Nephron progenitor cell (in vitro differentiated cells): Measurements from ENCODE around the gene LRRC7.

ENCODE experiments used
- DNase-seq: peaks from one replicate; pipeline ENCODE4 v3.0.0; 2021
- H3K27ac Mint-ChIP-seq: 2 replicates; pipeline ENCODE4 v1.8.0; 2021; ENCODE audit warnings: mild to moderate bottlenecking, moderate library complexity, mixed read lengths
- H3K27me3 Mint-ChIP-seq: 2 replicates; pipeline ENCODE4 v1.8.0; 2021; ENCODE audit warnings: mild to moderate bottlenecking, low read depth, mixed read lengths; ENCODE audit not compliant: poor library complexity
- H3K36me3 Mint-ChIP-seq: 2 replicates; pipeline ENCODE4 v1.8.0; 2021; ENCODE audit warnings: low read depth, mixed read lengths
- H3K4me1 Mint-ChIP-seq: 2 replicates; pipeline ENCODE4 v1.8.0; 2021; ENCODE audit warnings: mixed read lengths
- H3K4me3 Mint-ChIP-seq: 2 replicates; pipeline ENCODE4 v1.8.0; 2021; ENCODE audit warnings: mild to moderate bottlenecking, moderate library complexity, mixed read lengths
- H3K9me3 Mint-ChIP-seq: 2 replicates; pipeline ENCODE4 v1.8.0; 2021; ENCODE audit warnings: mild to moderate bottlenecking, moderate library complexity, mixed read lengths
- TF ChIP-seq, protein P1 (sequence below): fragments of 200-600 bp; sonication (generic); IDR thresholded peaks from 2 replicates; pipeline ENCODE4 v1.5.0; 2021; ENCODE audit warnings: antibody characterized with exemption

LRRC7 gene

DNA sequence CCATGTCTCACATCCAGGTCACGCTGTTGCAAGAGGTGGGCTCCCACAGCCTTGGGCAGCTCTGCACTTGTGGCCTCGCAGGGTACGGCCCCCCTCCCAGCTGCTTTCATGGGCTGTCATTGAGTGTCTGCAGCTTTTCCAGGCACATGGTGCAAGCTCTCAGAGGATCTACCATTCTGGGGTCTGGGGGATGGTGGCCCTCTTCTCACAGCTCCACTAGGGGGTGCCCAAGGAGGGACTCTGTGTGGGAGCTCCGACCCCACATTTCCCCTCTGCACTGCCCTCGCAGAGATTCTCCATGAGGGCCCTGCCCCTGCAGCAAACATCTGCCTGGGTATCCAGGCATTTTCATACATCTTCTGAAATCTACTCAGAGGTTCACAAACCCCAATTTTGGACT is 219.4 kb downstream of the LRRC7 start:
- TF ChIP-seq, protein P1, sequence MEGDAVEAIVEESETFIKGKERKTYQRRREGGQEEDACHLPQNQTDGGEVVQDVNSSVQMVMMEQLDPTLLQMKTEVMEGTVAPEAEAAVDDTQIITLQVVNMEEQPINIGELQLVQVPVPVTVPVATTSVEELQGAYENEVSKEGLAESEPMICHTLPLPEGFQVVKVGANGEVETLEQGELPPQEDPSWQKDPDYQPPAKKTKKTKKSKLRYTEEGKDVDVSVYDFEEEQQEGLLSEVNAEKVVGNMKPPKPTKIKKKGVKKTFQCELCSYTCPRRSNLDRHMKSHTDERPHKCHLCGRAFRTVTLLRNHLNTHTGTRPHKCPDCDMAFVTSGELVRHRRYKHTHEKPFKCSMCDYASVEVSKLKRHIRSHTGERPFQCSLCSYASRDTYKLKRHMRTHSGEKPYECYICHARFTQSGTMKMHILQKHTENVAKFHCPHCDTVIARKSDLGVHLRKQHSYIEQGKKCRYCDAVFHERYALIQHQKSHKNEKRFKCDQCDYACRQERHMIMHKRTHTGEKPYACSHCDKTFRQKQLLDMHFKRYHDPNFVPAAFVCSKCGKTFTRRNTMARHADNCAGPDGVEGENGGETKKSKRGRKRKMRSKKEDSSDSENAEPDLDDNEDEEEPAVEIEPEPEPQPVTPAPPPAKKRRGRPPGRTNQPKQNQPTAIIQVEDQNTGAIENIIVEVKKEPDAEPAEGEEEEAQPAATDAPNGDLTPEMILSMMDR: no peak
- H3K4me1 Mint-ChIP-seq: no peaks in the 10 kb centered on the region
- no peaks in the 10 kb centered on the region for H3K9me3 Mint-ChIP-seq
- no peak overlapping the region for H3K4me3 Mint-ChIP-seq
- no peaks in the 10 kb centered on the region for H3K36me3 Mint-ChIP-seq
- DNase-seq: peak; percentile 4
- H3K27me3 Mint-ChIP-seq: peaks cover 4% of the 10 kb centered on the region
- no peak overlapping the region for H3K27ac Mint-ChIP-seq

GRCh38 chr1:69791311-69791710 is 223.6 kb downstream of the LRRC7 start:
- H3K27ac Mint-ChIP-seq: no peak overlapping the region
- H3K9me3 Mint-ChIP-seq: no peaks in the 10 kb centered on the region
- no peaks in the 10 kb centered on the region for H3K36me3 Mint-ChIP-seq
- H3K4me3 Mint-ChIP-seq: no peak overlapping the region
- H3K4me1 Mint-ChIP-seq: no peaks in the 10 kb centered on the region
- DNase-seq: no peak
- TF ChIP-seq, protein P1: no peak
- H3K27me3 Mint-ChIP-seq: peaks cover 4% of the 10 kb centered on the region

DNA sequence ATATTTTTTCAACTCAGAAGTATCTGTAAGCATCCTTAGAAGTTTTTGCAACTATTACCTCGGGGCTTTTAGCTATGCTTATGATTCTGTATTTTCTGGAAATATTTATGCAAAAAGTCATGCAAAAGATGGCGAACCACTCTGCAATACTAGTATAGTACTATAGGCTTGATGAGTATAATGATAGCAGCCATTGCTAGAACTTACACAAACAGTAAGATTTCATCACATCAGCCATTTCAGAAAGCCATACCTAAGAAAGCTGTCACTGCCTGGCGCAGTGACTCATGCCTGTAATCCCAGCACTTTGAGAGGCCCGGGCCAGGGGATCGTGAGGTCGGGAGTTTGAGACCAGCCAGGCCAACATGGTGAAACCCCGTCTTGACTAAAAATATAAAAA is 227.1 kb downstream of the LRRC7 start:
- Mint-ChIP-seq H3K36me3 (no peaks in the 10 kb centered on the region), H3K27me3 (peaks cover 4% of the 10 kb centered on the region), H3K9me3 (no peaks in the 10 kb centered on the region), H3K4me1 (no peaks in the 10 kb centered on the region), H3K4me3 (no peak overlapping the region), H3K27ac (no peak overlapping the region)
- DNase-seq: no peak
- TF ChIP-seq, protein P1: no peak

DNA sequence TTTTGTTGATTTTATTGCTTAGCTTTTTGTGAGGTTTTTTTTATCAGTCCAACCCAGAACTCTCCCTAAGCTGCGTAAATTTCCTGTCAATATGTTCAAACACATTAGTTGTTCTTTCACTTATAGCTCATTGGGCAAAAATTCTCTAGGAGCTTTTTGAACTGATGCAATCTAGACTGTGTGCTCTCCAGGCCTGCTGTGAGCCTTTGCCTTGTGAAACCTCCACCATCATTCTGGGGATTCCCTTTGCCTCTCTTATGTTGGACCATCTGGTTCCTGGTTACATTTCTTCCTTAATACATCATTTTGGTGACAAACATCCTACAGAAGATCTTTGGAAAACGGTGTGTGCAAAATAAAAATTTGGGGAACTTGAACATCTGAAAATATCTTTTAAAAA is 247.2 kb downstream of the LRRC7 start:
- no peak for DNase-seq
- Mint-ChIP-seq H3K36me3 (no peaks in the 10 kb centered on the region), H3K4me3 (no peak overlapping the region), H3K4me1 (no peaks in the 10 kb centered on the region), H3K27me3 (no peaks in the 10 kb centered on the region), H3K9me3 (no peaks in the 10 kb centered on the region), H3K27ac (no peak overlapping the region)
- TF ChIP-seq, protein P1: no peak

DNA sequence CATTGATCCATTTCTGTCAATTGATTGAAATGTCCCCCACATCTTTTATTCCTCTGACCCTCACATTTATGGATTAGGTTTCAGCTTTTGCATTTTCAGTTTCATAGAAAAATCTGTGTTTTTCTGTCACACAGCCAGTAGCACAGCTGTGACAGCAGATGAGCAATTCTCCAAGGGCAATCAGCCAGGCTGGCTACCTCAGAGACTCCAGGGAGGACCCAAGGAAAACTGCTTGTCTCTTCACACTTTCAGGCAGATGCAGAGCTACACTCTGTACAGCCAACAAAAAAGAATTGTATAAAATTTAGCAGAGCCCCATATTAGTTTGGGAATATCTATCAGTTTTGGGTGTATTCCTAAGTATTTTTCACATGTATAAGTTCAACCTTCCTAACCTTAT is 257.2 kb downstream of the LRRC7 start:
- H3K27me3 Mint-ChIP-seq: peaks cover 7% of the 10 kb centered on the region

DNA sequence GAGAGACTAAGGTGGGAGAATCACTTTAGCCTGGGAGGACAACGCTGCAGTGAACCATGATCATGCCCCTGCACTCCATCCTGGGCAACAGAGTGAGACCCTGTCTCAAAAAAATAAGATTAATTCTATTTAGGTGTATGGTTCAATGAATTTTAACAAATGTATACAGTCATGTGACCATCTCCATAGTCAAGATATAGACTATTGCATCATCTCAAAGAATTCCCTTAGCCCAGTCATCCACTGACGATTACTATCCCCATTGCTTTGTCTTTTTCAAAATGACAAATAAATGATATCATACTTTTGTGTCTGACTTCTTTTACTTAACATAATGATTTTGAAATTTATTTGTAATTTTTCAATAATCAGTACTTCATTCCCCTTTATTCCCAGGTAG is 260.0 kb downstream of the LRRC7 start:
- Mint-ChIP-seq H3K27me3 (peaks cover 7% of the 10 kb centered on the region), H3K27ac (no peak overlapping the region), H3K4me3 (no peak overlapping the region), H3K4me1 (peaks cover 5% of the 10 kb centered on the region), H3K9me3 (no peaks in the 10 kb centered on the region), H3K36me3 (no peaks in the 10 kb centered on the region)
- TF ChIP-seq, protein P1: no peak
- DNase-seq: no peak

More for the DNA sequence above, 257.2 kb downstream of the LRRC7 start:
- H3K9me3 Mint-ChIP-seq: no peaks in the 10 kb centered on the region
- peaks cover 5% of the 10 kb centered on the region for H3K4me1 Mint-ChIP-seq
- DNase-seq: no peak
- TF ChIP-seq, protein P1: no peak
- H3K4me3 Mint-ChIP-seq: no peak overlapping the region
- H3K27ac Mint-ChIP-seq: no peak overlapping the region
- no peaks in the 10 kb centered on the region for H3K36me3 Mint-ChIP-seq
